ENCODE results near the gene ISM2.

The ISM2 gene

DNA sequence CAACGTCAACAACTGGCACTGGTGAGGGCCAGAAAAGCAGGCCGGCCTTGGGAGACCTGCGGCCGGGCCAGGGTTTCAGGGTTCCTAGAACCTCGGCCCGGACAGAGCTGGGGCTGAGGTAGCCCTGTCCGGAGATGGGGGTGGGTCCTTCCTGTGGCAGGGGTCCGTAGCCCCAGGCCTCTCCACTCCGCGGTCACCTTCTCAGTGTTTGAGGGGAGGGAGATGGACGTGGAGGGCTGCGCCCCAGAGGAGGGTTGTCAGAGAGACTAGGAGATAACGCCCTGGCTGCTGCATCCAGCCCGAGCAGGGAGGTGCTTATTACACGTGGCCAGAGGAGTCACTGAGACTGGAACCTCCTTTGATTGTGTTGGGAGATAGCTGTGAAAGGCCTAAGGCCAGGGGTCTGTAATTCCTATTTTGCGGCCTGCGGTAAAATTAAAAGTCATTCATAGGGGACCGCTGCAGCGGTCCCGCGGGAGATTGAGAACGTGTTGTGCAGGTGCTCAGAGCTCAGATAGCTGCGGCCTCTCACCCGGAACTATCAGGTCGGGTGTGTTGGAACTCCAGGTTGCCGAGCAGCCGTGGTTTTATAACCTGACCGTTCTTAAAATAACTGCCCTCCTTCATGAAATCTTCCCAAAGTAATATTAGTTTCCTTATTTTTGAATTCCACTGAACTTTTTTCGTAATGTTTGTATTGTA, 40.2 kb downstream of the ISM2 start:
- Histone ChIP-seq H3K9ac (ENCODE audit: low read depth, low read length) (peak overlapping the region; percentile 99), H3K4me1 (ENCODE audit: control insufficient read depth, insufficient read depth, low read length) (peaks cover 6% of the 10 kb centered on the region), H3K27me3 (ENCODE audit: control insufficient read depth, insufficient read depth, low read length) (no peaks in the 10 kb centered on the region), H3K9me3 (ENCODE audit: control insufficient read depth, insufficient read depth, low read length) (no peaks in the 10 kb centered on the region), H3K4me3 (ENCODE audit: low read depth, low read length) (peak overlapping the region; percentile 100), H3K36me3 (ENCODE audit: control insufficient read depth, insufficient read depth, low read length) (peaks cover 25% of the 10 kb centered on the region)

DNA sequence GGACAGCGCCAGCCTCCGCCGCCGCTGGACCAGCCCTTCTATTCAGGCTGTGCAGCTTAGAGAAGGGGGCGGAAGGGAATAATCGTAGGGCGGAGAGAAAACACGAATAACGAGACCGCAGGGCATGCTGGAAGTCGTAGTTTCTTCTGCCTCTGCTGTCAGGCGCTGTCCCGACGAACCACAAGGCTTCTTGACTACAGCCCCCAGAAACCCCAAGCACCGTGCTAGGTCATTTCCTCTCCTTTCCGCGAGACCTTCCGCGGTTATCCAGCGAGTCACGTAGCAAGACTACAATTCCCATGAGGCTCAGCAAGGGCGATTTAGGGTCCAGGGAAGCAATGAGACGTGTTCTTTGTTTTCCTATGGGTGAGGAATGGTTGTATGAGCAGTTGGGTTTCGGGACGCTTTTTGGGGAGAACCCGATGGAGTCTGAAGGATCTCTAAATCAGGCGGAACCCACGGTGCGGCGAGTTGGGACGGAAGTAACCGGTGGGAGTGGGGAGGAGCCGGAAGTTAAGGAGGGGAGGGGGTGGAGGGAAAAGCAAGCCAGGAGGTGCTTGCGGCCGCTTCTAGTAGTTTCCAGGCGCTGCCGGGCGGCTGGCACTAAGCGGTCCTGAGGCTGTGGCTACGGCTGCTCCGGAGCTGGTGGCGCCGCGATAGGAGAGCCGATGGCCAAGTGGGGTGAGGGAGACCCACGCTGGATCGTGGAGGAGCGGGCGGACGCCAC, 40.9 kb downstream of the ISM2 start, which contains the start of the genes AHSA1 and VIPAS39:
TSS of gene AHSA1 (plus strand) at position 572 of the 727 bp plus-strand sequence. CDS start at position 669, 97 bp downstream.
TSS of gene VIPAS39 (minus strand) at position 80 of the 727 bp plus-strand sequence. CDS start 3,499 bp downstream, outside the sequence.
- Histone ChIP-seq H3K27me3 (ENCODE audit: control insufficient read depth, insufficient read depth, low read length) (no peaks in the 10 kb centered on the region), H3K36me3 (ENCODE audit: control insufficient read depth, insufficient read depth, low read length) (peaks cover 23% of the 10 kb centered on the region), H3K4me1 (ENCODE audit: control insufficient read depth, insufficient read depth, low read length) (peaks cover 6% of the 10 kb centered on the region), H3K4me3 (ENCODE audit: low read depth, low read length) (peak within 1 kb of the TSS; percentile 100), H3K9me3 (ENCODE audit: control insufficient read depth, insufficient read depth, low read length) (no peaks in the 10 kb centered on the region), H3K9ac (ENCODE audit: low read depth, low read length) (peak within 1 kb of the TSS; percentile 99)

DNA sequence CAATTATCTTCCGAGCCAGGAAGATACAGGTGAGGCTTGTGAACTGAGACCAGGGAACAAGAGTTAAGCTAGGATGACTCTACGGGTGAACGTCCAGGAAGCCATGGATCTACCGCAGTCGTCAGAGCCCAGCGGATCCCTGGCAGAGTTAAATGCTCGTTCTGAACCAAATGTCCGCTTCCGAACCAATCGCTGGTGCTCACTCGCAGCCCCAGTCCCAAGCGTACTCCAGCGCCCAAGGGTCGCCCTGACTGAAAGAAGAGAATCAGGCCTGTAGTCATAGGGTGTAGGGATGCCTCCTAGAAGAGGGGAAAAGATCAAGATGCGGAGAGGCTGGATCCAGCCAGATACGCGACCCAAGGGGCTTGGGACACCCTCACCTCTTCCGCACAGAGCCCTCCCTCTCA, 41.5 kb downstream of the ISM2 start:
- Histone ChIP-seq H3K9me3 (ENCODE audit: control insufficient read depth, insufficient read depth, low read length) (no peaks in the 10 kb centered on the region), H3K4me3 (ENCODE audit: low read depth, low read length) (peak overlapping the region; percentile 100), H3K36me3 (ENCODE audit: control insufficient read depth, insufficient read depth, low read length) (peaks cover 18% of the 10 kb centered on the region), H3K27me3 (ENCODE audit: control insufficient read depth, insufficient read depth, low read length) (no peaks in the 10 kb centered on the region), H3K9ac (ENCODE audit: low read depth, low read length) (peak overlapping the region; percentile 92), H3K4me1 (ENCODE audit: control insufficient read depth, insufficient read depth, low read length) (peaks cover 6% of the 10 kb centered on the region)

DNA sequence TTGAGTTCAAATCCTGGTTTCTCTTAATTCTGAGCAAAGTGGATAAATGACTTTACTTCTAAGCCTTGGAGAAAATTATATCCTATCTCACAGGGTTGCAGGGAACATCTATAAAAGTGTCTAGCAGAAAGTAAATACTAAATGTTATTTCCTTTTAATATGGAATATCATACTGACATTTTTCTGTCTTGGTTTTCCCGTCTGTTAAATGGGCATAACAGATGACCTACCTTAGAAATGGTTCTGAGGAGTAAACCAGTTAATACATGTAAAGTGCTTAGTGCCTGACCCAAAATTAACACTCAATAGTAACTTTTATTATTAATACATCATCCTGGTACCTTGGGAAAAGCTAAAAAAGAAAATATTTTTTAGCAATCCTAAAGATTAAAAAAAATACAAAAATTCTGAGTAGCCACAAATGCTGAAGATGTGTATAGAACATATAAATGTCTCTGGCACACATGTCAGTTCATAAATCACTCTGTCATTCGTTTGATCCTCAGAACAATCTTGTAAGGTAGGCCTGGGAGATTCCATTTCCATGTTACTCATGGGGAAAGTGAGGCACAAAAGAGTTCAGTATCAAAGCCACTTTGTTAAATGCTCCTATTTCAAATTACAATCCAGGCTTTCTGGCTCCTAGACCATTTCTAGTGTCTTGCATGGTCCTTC, 42.5 kb downstream of the ISM2 start:
- Histone ChIP-seq H3K36me3 (ENCODE audit: control insufficient read depth, insufficient read depth, low read length) (peaks cover 10% of the 10 kb centered on the region), H3K9ac (ENCODE audit: low read depth, low read length) (no peak overlapping the region), H3K4me3 (ENCODE audit: low read depth, low read length) (peak overlapping the region; percentile 100), H3K9me3 (ENCODE audit: control insufficient read depth, insufficient read depth, low read length) (no peaks in the 10 kb centered on the region), H3K4me1 (ENCODE audit: control insufficient read depth, insufficient read depth, low read length) (peaks cover 6% of the 10 kb centered on the region), H3K27me3 (ENCODE audit: control insufficient read depth, insufficient read depth, low read length) (no peaks in the 10 kb centered on the region)

DNA sequence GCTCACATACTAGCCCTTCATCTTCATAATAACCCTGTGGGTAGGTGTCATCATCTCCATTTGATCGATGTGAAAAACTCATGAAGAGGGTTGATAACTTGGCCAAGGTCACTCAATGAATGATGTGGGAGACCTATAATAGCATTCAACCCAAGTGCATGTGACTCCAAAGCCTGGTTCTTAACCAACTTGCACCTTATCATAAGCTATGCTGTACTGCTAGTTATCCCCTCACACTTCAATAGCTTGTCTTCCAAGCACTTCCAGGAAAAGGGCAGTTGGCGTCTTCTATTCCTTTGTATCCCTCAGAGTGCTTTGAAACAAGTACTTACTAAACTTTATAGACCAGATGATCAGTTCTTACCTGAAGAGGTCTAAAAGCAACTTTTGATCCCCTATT, 56.4 kb downstream of the ISM2 start:
- Histone ChIP-seq H3K4me3 (ENCODE audit: low read depth, low read length) (no peak overlapping the region), H3K9ac (ENCODE audit: low read depth, low read length) (no peak overlapping the region), H3K27me3 (ENCODE audit: control insufficient read depth, insufficient read depth, low read length) (no peaks in the 10 kb centered on the region), H3K9me3 (ENCODE audit: control insufficient read depth, insufficient read depth, low read length) (no peaks in the 10 kb centered on the region), H3K4me1 (ENCODE audit: control insufficient read depth, insufficient read depth, low read length) (no peaks in the 10 kb centered on the region), H3K36me3 (ENCODE audit: control insufficient read depth, insufficient read depth, low read length) (peaks cover 15% of the 10 kb centered on the region)

DNA sequence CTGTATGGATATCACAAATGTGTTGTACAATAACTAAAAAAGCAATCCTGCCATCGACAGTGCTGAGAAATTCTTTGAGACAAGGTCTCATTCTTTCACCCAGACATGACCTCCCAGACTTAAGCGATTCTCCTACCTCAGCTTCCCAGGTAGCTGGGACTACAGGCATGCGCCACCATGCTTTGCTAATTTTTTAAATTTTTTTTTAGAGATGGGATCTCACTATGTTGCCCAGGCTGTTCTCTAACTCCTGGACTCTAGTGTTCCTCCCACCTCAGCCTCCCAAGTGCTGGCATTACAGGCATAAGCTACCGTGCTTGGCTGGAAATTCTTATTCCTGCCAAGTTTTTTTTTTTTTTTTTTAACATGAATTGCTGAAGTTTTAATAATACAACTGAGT, 58.8 kb downstream of the ISM2 start:
- Histone ChIP-seq H3K4me1 (ENCODE audit: control insufficient read depth, insufficient read depth, low read length) (no peaks in the 10 kb centered on the region), H3K4me3 (ENCODE audit: low read depth, low read length) (no peak overlapping the region), H3K27me3 (ENCODE audit: control insufficient read depth, insufficient read depth, low read length) (no peaks in the 10 kb centered on the region), H3K9ac (ENCODE audit: low read depth, low read length) (no peak overlapping the region), H3K36me3 (ENCODE audit: control insufficient read depth, insufficient read depth, low read length) (peaks cover 19% of the 10 kb centered on the region), H3K9me3 (ENCODE audit: control insufficient read depth, insufficient read depth, low read length) (no peaks in the 10 kb centered on the region)

DNA sequence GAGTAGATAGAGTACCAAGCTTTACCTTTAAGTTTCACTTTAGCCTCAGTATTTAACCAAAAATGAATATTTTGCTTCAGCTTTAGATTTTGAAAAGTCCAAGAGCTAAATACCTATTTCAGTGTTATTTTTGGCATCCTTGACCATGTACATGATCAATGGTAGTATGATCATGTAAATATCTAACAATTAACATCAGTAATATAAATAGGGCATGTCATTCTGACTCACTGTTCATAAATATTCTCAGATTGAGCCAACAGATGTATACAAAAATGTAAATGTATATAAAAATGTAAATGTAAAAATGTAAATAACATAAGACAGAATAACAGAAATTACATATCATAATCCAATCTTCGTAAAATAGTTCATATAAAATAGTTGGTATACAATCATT, 60.0 kb downstream of the ISM2 start:
- H3K9ac ChIP-seq (ENCODE audit: low read depth, low read length) = no peak overlapping the region
- H3K4me1 ChIP-seq (ENCODE audit: control insufficient read depth, insufficient read depth, low read length) = no peaks in the 10 kb centered on the region
- no peaks in the 10 kb centered on the region for H3K27me3 ChIP-seq (ENCODE audit: control insufficient read depth, insufficient read depth, low read length)
- no peaks in the 10 kb centered on the region for H3K9me3 ChIP-seq (ENCODE audit: control insufficient read depth, insufficient read depth, low read length)
- peaks cover 19% of the 10 kb centered on the region for H3K36me3 ChIP-seq (ENCODE audit: control insufficient read depth, insufficient read depth, low read length)
- no peak overlapping the region for H3K4me3 ChIP-seq (ENCODE audit: low read depth, low read length)

DNA sequence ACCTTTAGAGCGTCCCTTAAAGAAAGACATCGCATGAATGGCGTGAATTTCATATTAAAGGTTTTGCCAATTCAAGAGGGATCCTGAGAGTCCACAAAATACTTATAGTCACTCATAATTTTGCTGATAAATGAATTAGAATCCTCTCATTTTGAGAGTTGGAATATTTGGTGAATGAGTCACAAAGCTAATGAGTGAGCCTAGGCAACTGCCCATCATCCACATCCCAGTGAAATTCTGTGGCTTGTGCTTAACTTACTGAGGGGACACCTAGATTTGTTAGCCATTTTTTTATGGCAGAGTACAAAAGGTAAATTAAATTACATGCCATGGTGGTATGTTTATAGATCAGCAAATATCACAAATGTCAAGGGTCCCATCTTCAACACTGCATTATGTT, 62.6 kb downstream of the ISM2 start:
- Histone ChIP-seq H3K4me1 (ENCODE audit: control insufficient read depth, insufficient read depth, low read length) (no peaks in the 10 kb centered on the region), H3K9ac (ENCODE audit: low read depth, low read length) (no peak overlapping the region), H3K4me3 (ENCODE audit: low read depth, low read length) (no peak overlapping the region), H3K36me3 (ENCODE audit: control insufficient read depth, insufficient read depth, low read length) (peaks cover 4% of the 10 kb centered on the region), H3K9me3 (ENCODE audit: control insufficient read depth, insufficient read depth, low read length) (no peaks in the 10 kb centered on the region), H3K27me3 (ENCODE audit: control insufficient read depth, insufficient read depth, low read length) (no peaks in the 10 kb centered on the region)

DNA sequence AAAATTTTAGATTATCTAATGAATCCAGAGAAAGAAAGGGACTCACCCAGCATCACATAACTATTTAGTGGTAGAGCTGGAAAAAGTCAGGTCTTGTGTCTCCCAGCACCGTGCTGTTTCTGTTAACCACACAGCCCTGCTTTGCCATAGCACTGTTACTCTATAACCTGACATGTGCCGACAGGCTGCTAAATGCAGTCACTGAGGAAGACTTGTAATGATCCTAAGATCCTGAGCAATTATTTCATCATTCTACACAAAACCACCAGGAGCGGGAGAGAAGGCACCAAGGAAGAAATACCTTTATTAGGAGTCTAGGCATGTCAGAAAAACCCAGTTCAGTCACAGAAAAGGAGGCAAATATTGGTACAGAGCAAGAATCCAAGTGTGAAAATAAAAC, 72.2 kb downstream of the ISM2 start:
- H3K9me3 ChIP-seq (ENCODE audit: control insufficient read depth, insufficient read depth, low read length) = no peaks in the 10 kb centered on the region
- H3K9ac ChIP-seq (ENCODE audit: low read depth, low read length) = no peak overlapping the region
- peaks cover 4% of the 10 kb centered on the region for H3K36me3 ChIP-seq (ENCODE audit: control insufficient read depth, insufficient read depth, low read length)
- peaks cover 7% of the 10 kb centered on the region for H3K4me1 ChIP-seq (ENCODE audit: control insufficient read depth, insufficient read depth, low read length)
- no peak overlapping the region for H3K4me3 ChIP-seq (ENCODE audit: low read depth, low read length)
- no peaks in the 10 kb centered on the region for H3K27me3 ChIP-seq (ENCODE audit: control insufficient read depth, insufficient read depth, low read length)

DNA sequence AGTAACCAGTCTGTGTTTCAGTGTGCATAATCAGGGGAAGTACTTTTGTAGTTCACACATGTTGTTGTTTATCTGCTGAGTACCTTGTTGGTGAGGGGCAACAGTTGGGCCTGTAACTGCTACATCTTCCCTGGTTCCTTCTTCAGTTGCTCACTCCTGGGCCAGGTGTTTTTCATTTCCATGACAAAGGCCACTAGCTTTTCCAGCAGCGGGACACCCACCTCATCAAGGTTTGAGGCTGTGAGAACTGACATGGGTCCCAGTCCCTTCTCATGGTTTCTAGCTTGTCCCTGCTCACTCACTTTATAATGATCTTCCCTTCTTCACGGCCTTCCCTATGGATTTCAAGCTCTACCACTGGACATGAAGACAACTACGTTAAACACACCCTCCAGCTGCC, 73.8 kb downstream of the ISM2 start:
- H3K36me3 ChIP-seq (ENCODE audit: control insufficient read depth, insufficient read depth, low read length) = peaks cover 4% of the 10 kb centered on the region
- H3K9ac ChIP-seq (ENCODE audit: low read depth, low read length) = no peak overlapping the region

More for the DNA sequence above, 73.8 kb downstream of the ISM2 start:
- Histone ChIP-seq H3K9me3 (ENCODE audit: control insufficient read depth, insufficient read depth, low read length) (no peaks in the 10 kb centered on the region), H3K4me3 (ENCODE audit: low read depth, low read length) (no peak overlapping the region), H3K4me1 (ENCODE audit: control insufficient read depth, insufficient read depth, low read length) (peaks cover 7% of the 10 kb centered on the region), H3K27me3 (ENCODE audit: control insufficient read depth, insufficient read depth, low read length) (no peaks in the 10 kb centered on the region)
